ENCODE data around the gene PHETA1.

GRCh38 chr12:111398530-111398929 is 29.6 kb upstream of the PHETA1 start:
- TF ChIP-seq CTCF (IDR thresholded peaks at IDR 0.05) (no peak), POLR2A (IDR thresholded peaks at IDR 0.05) (no peak)

Data from testis (tissue), 2 donors.